Measurements from ENCODE around the gene SEMA6D. TPM values are rescaled to one million over a fixed set of nuclear protein-coding genes. Genes with fewer than 3 reads are reported as not detected.
A peak's percentile ranks its signal among the peaks of the same experiment; 100 is the strongest.

Gene SEMA6D
- total RNA-seq, 1 donor from 2014 or later, result 1.8 TPM

DNA sequence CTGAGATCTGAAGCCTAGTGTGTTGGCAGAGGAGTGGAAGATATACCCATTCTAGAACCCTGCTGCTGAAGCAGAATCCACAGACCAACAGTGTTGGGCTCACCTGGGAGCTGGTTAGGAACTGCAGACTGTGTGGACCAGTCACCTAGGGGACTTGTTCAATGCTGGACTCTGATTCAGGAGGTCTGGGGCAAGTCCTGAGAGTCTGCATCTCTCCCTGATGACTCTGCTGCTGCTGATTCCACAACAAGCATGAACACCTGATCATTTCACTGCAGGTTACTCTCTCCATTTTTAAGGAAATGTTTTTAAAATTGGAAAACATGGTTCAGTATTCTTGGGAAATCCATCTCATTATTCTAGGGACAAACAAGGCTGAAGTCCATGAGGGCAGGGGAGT lies 84.9 kb downstream of the SEMA6D start:
- no peaks in the 10 kb centered on the region for H3K36me3 ChIP-seq (ENCODE audit: control insufficient read depth, insufficient read depth, low read length)
- DNase-seq (ENCODE audit: low read depth), result no peak
- H3K4me3 ChIP-seq (ENCODE audit: low read depth, low read length), result no peak overlapping the region
- no peaks in the 10 kb centered on the region for H3K27me3 ChIP-seq (ENCODE audit: control insufficient read depth, insufficient read depth, low read length)
- TF ChIP-seq CTCF (IDR thresholded peaks at IDR 0.05; ENCODE audit: insufficient read depth, low read length, poor library complexity, severe bottlenecking), result no peak

DNA sequence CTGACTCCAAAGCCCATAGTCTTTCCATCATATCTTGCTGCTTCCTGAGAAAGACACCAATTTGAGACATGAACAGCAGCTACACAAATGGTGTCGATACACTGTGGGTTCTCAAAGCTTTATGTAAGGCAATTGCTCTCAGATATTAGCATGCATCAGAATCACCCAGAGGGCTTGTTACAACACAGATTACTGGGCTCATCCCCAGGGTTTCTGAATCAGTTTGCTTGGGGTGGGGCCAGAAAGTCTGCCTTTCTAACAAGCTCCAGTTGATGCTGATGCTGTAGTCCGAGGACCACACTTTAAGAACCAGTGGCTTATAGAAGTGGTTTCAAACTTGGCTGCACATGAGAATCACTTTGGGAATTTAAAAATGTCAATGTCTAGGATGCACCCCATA lies 86.5 kb downstream of the SEMA6D start:
- no peak overlapping the region for H3K4me3 ChIP-seq (ENCODE audit: low read depth, low read length)
- TF ChIP-seq CTCF (IDR thresholded peaks at IDR 0.05; ENCODE audit: insufficient read depth, low read length, poor library complexity, severe bottlenecking), result no peak
- no peak for DNase-seq (ENCODE audit: low read depth)
- H3K27me3 ChIP-seq (ENCODE audit: control insufficient read depth, insufficient read depth, low read length), result no peaks in the 10 kb centered on the region
- no peaks in the 10 kb centered on the region for H3K36me3 ChIP-seq (ENCODE audit: control insufficient read depth, insufficient read depth, low read length)

DNA sequence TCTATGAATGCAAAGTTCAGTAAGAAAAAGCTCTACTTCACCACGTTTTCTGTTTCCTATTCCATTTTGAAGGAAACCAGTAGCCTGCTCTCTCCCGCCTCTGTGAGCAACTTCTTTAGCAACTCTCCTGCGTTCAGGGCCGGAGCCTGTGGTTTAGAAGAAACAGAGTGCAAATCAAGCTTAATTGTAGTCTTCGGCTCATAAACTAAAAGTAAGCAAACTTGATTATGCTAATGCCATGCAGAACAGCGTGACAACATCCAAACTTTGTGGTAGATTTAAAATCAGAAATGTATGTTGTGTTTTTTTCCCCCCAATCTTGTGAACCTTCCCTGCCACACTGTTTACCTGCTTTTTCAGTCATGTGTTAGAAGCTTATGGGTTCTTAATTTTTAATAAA lies 87.4 kb downstream of the SEMA6D start:
- Histone ChIP-seq H3K4me3 (ENCODE audit: low read depth, low read length) (no peak overlapping the region), H3K36me3 (ENCODE audit: control insufficient read depth, insufficient read depth, low read length) (no peaks in the 10 kb centered on the region), H3K27me3 (ENCODE audit: control insufficient read depth, insufficient read depth, low read length) (no peaks in the 10 kb centered on the region)
- DNase-seq (ENCODE audit: low read depth), result no peak
- no peak for TF ChIP-seq CTCF (IDR thresholded peaks at IDR 0.05; ENCODE audit: insufficient read depth, low read length, poor library complexity, severe bottlenecking)

GRCh38 chr15:47806008-47806407 lies 88.7 kb downstream of the SEMA6D start:
- Histone ChIP-seq H3K4me3 (ENCODE audit: low read depth, low read length) (no peak overlapping the region), H3K36me3 (ENCODE audit: control insufficient read depth, insufficient read depth, low read length) (no peaks in the 10 kb centered on the region), H3K27me3 (ENCODE audit: control insufficient read depth, insufficient read depth, low read length) (no peaks in the 10 kb centered on the region)
- TF ChIP-seq CTCF (IDR thresholded peaks at IDR 0.05; ENCODE audit: insufficient read depth, low read length, poor library complexity, severe bottlenecking), result no peak
- no peak for DNase-seq (ENCODE audit: low read depth)

DNA sequence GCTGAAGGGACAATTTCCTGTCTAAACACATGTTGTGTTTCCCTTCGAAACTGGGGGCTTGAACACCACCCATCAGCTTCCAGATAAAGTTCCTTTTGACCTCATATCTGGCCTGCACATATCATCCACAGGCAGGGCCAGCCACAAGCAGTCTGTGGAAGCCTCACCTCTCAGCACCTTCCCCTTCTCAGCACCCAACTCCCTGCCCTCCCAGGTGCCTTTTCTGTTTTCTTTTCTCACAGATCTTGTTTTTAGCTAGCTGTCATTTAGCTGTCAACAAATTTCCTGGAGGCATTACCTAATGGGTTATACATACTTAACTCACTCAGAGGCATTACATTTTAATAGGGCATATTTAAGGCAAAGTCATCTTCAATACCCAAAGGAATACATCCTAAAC lies 93.9 kb downstream of the SEMA6D start:
- no peak for DNase-seq (ENCODE audit: low read depth)
- no peak for TF ChIP-seq CTCF (IDR thresholded peaks at IDR 0.05; ENCODE audit: insufficient read depth, low read length, poor library complexity, severe bottlenecking)
- no peaks in the 10 kb centered on the region for H3K27me3 ChIP-seq (ENCODE audit: control insufficient read depth, insufficient read depth, low read length)
- no peak overlapping the region for H3K4me3 ChIP-seq (ENCODE audit: low read depth, low read length)
- H3K36me3 ChIP-seq (ENCODE audit: control insufficient read depth, insufficient read depth, low read length), result no peaks in the 10 kb centered on the region

DNA sequence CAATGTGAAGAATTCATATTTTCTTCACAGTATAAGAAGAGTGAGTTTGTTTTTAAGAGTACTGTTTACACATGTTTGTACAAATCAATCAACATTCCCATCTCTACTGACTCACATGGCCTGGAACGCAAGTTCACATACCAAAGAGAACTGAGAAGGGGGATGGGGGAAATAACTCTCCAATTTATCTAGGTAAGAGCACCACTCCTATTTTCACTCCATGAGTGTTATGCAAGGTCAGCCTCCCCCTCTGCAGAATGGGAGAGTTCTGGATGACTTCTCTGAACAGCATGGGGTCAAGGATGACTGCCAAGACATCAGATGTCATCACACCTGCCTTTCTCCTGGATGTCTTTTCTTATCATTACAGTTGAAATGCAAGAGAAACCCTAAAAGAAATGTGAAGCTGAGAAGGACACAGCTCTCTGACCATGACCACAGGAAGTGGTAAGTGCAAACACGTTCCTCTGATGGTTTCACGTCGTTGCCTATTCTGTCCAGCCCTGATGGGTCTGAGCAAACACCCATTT lies 95.2 kb downstream of the SEMA6D start:
- Histone ChIP-seq H3K27me3 (ENCODE audit: control insufficient read depth, insufficient read depth, low read length) (no peaks in the 10 kb centered on the region), H3K36me3 (ENCODE audit: control insufficient read depth, insufficient read depth, low read length) (no peaks in the 10 kb centered on the region), H3K4me3 (ENCODE audit: low read depth, low read length) (no peak overlapping the region)
- peak; percentile 54 for DNase-seq (ENCODE audit: low read depth)
- no peak for TF ChIP-seq CTCF (IDR thresholded peaks at IDR 0.05; ENCODE audit: insufficient read depth, low read length, poor library complexity, severe bottlenecking)

Data from kidney epithelial cell (primary cell).